ENCODE measurements around the gene GPR132. TPM values are rescaled to one million over a fixed set of nuclear protein-coding genes. Genes with fewer than 3 reads are reported as not detected.

Gene GPR132
- total RNA-seq, 1 donor from 2014 or later = 2.2 TPM

DNA sequence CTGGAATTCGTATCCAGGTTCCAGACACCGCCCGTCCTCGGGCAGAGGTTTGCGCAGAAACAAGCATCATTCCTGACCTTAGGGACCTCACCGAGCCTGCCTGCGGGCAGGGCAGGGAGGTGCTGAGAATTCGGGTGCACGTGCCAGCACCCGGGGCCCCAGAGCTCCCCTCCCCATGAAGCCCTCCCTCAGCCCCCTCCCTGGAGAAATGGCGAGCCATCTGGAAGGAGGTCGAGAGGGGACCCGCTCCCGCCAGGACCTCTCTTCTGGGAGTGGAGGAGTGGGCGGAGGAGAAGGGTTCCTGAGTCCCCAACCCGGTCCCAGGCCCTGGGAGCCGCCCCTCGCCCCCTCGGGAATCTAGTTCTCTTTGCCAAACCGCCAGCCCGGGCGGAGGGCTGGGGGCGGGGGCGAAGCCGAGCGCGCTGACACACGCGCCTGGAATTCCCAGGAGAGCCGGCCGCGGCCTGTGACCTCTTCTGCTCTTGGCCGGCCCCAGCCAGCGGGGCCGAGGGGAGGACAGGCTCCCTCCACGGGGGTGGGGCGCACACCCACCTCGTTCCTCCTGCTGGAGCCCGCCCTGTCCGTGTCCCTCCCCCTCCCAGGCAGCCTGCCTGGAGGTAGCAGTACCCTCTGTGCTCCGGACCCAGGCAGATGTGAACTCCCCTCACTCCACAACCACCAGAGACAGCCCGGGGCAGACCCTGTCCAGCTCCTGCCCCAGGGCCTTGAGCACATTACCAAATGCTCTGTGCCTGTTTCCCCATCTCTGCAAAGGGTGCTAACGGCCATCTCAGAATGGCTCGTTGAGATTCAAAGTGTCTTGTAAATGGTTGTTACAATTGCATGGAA lies 23.0 kb upstream of the GPR132 start:
- Mint-ChIP-seq H3K27me3 (ENCODE audit: low read depth, unreplicated experiment) (peaks cover 7% of the 10 kb centered on the region), H3K4me3 (ENCODE audit: unreplicated experiment) (peak overlapping the region; percentile 62), H3K4me1 (ENCODE audit: low read depth, unreplicated experiment) (peaks cover 8% of the 10 kb centered on the region), H3K36me3 (ENCODE audit: low read depth, unreplicated experiment) (no peaks in the 10 kb centered on the region), H3K9me3 (ENCODE audit: unreplicated experiment) (peaks cover 2% of the 10 kb centered on the region), H3K27ac (ENCODE audit: unreplicated experiment) (peak overlapping the region; percentile 72)
- H3K36me3 ChIP-seq (ENCODE audit: insufficient read depth, low read length) = no peaks in the 10 kb centered on the region
- no peaks in the 10 kb centered on the region for H3K9me3 ChIP-seq (ENCODE audit: insufficient read depth, low read depth, low read length)
- peak overlapping the region; percentile 63 for H3K27ac ChIP-seq (ENCODE audit: low read depth, low read length)
- peak; percentile 64 for DNase-seq (ENCODE audit: low read depth)
- no peaks in the 10 kb centered on the region for H3K27me3 ChIP-seq (ENCODE audit: insufficient read depth, low read length)
- peak overlapping the region; percentile 56 for H2AFZ ChIP-seq (ENCODE audit: low read depth, low read length)
- peak overlapping the region; percentile 56 for H3K4me3 ChIP-seq (ENCODE audit: insufficient read depth, low read depth, low read length)
- H3K9ac ChIP-seq (ENCODE audit: low read length) = peak overlapping the region; percentile 74
- no peak for FAIRE-seq
- no peaks in the 10 kb centered on the region for H3K79me2 ChIP-seq (ENCODE audit: insufficient read depth, low read length)
- H4K20me1 ChIP-seq (ENCODE audit: insufficient read depth, low read length) = peaks cover 41% of the 10 kb centered on the region
- H3K4me1 ChIP-seq (ENCODE audit: insufficient read depth, low read length) = peaks cover 37% of the 10 kb centered on the region
- TF ChIP-seq EZH2 (IDR thresholded peaks at IDR 0.05; ENCODE audit: insufficient read depth, low read length) = no peak
- TF ChIP-seq, protein P1, sequence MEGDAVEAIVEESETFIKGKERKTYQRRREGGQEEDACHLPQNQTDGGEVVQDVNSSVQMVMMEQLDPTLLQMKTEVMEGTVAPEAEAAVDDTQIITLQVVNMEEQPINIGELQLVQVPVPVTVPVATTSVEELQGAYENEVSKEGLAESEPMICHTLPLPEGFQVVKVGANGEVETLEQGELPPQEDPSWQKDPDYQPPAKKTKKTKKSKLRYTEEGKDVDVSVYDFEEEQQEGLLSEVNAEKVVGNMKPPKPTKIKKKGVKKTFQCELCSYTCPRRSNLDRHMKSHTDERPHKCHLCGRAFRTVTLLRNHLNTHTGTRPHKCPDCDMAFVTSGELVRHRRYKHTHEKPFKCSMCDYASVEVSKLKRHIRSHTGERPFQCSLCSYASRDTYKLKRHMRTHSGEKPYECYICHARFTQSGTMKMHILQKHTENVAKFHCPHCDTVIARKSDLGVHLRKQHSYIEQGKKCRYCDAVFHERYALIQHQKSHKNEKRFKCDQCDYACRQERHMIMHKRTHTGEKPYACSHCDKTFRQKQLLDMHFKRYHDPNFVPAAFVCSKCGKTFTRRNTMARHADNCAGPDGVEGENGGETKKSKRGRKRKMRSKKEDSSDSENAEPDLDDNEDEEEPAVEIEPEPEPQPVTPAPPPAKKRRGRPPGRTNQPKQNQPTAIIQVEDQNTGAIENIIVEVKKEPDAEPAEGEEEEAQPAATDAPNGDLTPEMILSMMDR (IDR thresholded peaks at IDR 0.05; ENCODE audit: insufficient read depth, low read depth, low read length) = no peak
- peak overlapping the region; percentile 89 for H3K4me2 ChIP-seq (ENCODE audit: low read length)

DNA sequence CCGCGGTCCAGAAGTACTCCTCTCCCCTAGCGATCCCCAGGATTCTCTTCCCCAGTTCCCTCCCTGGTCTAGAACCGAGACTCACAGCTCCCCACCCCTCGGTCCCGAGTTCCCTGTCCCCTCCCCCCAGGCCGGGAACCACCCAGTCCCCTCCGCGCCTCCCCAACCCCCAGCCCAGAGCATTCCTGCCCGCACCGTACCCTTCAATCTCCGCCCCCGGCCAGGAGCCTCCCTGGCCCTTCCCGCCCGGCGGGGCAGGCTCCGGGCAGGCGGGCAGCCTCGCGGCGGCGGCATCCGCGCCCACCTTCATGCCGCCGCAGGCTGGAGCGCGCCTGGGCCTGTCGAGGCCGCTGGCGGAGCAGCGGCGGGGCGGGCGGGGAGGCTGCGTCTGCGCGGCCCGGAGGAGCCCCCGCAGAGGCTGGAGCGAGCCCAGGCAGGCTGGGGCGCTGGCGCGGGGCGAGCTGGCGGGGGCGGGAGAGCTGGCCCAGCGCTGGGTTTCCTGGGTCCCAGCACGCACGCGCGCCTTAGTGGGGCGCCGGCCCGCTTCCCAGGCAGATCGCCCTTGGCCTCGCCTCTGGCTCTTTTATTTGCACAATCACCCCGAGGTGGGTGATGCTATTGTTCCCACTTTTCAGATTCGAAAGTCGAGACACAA lies 22.2 kb upstream of the GPR132 start:
- peaks cover 34% of the 10 kb centered on the region for H3K4me1 ChIP-seq (ENCODE audit: insufficient read depth, low read length)
- peaks cover 8% of the 10 kb centered on the region for H3K4me1 Mint-ChIP-seq (ENCODE audit: low read depth, unreplicated experiment)
- H3K27ac Mint-ChIP-seq (ENCODE audit: unreplicated experiment) = peak overlapping the region; percentile 72
- DNase-seq (ENCODE audit: low read depth) (peak; percentile 63), FAIRE-seq (no peak)
- peak overlapping the region; percentile 64 for H2AFZ ChIP-seq (ENCODE audit: low read depth, low read length)
- peak overlapping the region; percentile 63 for H3K27ac ChIP-seq (ENCODE audit: low read depth, low read length)
- H3K9ac ChIP-seq (ENCODE audit: low read length) = peak overlapping the region; percentile 74
- no peaks in the 10 kb centered on the region for H3K27me3 ChIP-seq (ENCODE audit: insufficient read depth, low read length)
- no peaks in the 10 kb centered on the region for H3K79me2 ChIP-seq (ENCODE audit: insufficient read depth, low read length)
- no peaks in the 10 kb centered on the region for H3K9me3 ChIP-seq (ENCODE audit: insufficient read depth, low read depth, low read length)
- peak overlapping the region; percentile 75 for H3K4me3 Mint-ChIP-seq (ENCODE audit: unreplicated experiment)
- TF ChIP-seq, protein P1 (IDR thresholded peaks at IDR 0.05; ENCODE audit: insufficient read depth, low read depth, low read length) = no peak
- TF ChIP-seq EZH2 (IDR thresholded peaks at IDR 0.05; ENCODE audit: insufficient read depth, low read length) = no peak
- peak overlapping the region; percentile 56 for H3K4me3 ChIP-seq (ENCODE audit: insufficient read depth, low read depth, low read length)
- peaks cover 41% of the 10 kb centered on the region for H4K20me1 ChIP-seq (ENCODE audit: insufficient read depth, low read length)
- peaks cover 2% of the 10 kb centered on the region for H3K9me3 Mint-ChIP-seq (ENCODE audit: unreplicated experiment)
- peaks cover 7% of the 10 kb centered on the region for H3K27me3 Mint-ChIP-seq (ENCODE audit: low read depth, unreplicated experiment)
- no peaks in the 10 kb centered on the region for H3K36me3 ChIP-seq (ENCODE audit: insufficient read depth, low read length)
- peak overlapping the region; percentile 89 for H3K4me2 ChIP-seq (ENCODE audit: low read length)
- H3K36me3 Mint-ChIP-seq (ENCODE audit: low read depth, unreplicated experiment) = no peaks in the 10 kb centered on the region
